Suprapubic skin (tissue), 4 donors: ENCODE results near the gene FCHSD1. TPM values are rescaled to one million over a fixed set of nuclear protein-coding genes. Genes with fewer than 3 reads are reported as not detected.

Source experiments
- DNase-seq, 2 donors: peaks; one replicate each; pipeline ENCODE4 v3.0.0-alpha.2; 2019; ENCODE audit warnings: low spot score in 2 of 2
- H3K27ac ChIP-seq: fragments of 200-600 bp; sonication (generic); one replicate; pipeline ENCODE4 v1.5.1; 2019
- H3K27me3 ChIP-seq: fragments of 200-600 bp; sonication (generic); one replicate; pipeline ENCODE4 v1.5.1; 2019
- H3K36me3 ChIP-seq: fragments of 200-600 bp; sonication (generic); one replicate; pipeline ENCODE4 v1.5.1; 2019
- H3K4me1 ChIP-seq: fragments of 200-600 bp; sonication (generic); one replicate; pipeline ENCODE4 v1.5.1; 2019
- H3K4me3 ChIP-seq: fragments of 200-600 bp; sonication (generic); one replicate; pipeline ENCODE4 v1.5.1; 2019; ENCODE audit warnings: mild to moderate bottlenecking
- H3K9me3 ChIP-seq: fragments of 200-600 bp; sonication (generic); one replicate; pipeline ENCODE4 v1.5.1; 2019
- EP300 ChIP-seq: sonication (generic); formaldehyde crosslinking; IDR thresholded peaks from one replicate; pipeline ENCODE4 v1.6.1; 2017; ENCODE audit warnings: antibody characterized with exemption
- POLR2A ChIP-seq, 2 donors: fragments of 450-650 bp; IDR thresholded peaks; one replicate each; pipeline ENCODE4 v1.6.1; 2017; ENCODE audit warnings: antibody characterized with exemption in 2 of 2, mild to moderate bottlenecking in 2 of 2, moderate library complexity in 2 of 2
- POLR2AphosphoS5 ChIP-seq, 3 donors: sonication (generic); formaldehyde crosslinking; IDR thresholded peaks; one replicate each; pipeline ENCODE4 v1.6.1; 2017; ENCODE audit warnings: antibody characterized with exemption in 3 of 3
- WGBS: methylation state at CpG from one replicate; pipeline ENCODE4 v1.1.5; 2018; 5-methylcytosine and 5-hydroxymethylcytosine counted together
- total RNA-seq, 4 donors: library from RNA; depleted of rRNA; stranded (reverse); fragments of >200 nt; gene quantifications; one replicate each; pipeline ENCODE4 v1.1.0, GENCODE V29; 2016
- TF ChIP-seq, protein P1 (sequence below), 2 donors: fragments of 200-600 bp in 1 of 2; fragments of 450-650 bp in 1 of 2; sonication (generic) in 1 of 2; IDR thresholded peaks; one replicate each; pipeline ENCODE4 v1.5.1; 2016 to 2019; ENCODE audit warnings: antibody characterized with exemption in 2 of 2, mild to moderate bottlenecking in 1 of 2, moderate library complexity in 1 of 2

FCHSD1 gene
- total RNA-seq, 4 donors from 2014 or later, result 40.1 to 117 (median 77.1) TPM

GRCh38 chr5:141628175-141628788, 22.9 kb downstream of the FCHSD1 start:
- H3K27ac ChIP-seq, result no peak overlapping the region
- H3K9me3 ChIP-seq, result no peaks in the 10 kb centered on the region
- peak in 1 of 2 donors; percentile 31 for DNase-seq
- H3K4me1 ChIP-seq, result peaks cover 7% of the 10 kb centered on the region
- WGBS, result 95% methylated on average over 6 of the region's 6 CpGs
- TF ChIP-seq EP300 (no peak), POLR2A (IDR thresholded peaks at IDR 0.05) (no peak), POLR2AphosphoS5 (IDR thresholded peaks at IDR 0.05) (no peak)
- TF ChIP-seq, protein P1, sequence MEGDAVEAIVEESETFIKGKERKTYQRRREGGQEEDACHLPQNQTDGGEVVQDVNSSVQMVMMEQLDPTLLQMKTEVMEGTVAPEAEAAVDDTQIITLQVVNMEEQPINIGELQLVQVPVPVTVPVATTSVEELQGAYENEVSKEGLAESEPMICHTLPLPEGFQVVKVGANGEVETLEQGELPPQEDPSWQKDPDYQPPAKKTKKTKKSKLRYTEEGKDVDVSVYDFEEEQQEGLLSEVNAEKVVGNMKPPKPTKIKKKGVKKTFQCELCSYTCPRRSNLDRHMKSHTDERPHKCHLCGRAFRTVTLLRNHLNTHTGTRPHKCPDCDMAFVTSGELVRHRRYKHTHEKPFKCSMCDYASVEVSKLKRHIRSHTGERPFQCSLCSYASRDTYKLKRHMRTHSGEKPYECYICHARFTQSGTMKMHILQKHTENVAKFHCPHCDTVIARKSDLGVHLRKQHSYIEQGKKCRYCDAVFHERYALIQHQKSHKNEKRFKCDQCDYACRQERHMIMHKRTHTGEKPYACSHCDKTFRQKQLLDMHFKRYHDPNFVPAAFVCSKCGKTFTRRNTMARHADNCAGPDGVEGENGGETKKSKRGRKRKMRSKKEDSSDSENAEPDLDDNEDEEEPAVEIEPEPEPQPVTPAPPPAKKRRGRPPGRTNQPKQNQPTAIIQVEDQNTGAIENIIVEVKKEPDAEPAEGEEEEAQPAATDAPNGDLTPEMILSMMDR (IDR thresholded peaks at IDR 0.05), result no peak
- H3K36me3 ChIP-seq, result peaks cover 67% of the 10 kb centered on the region
- no peak overlapping the region for H3K4me3 ChIP-seq
- no peaks in the 10 kb centered on the region for H3K27me3 ChIP-seq

- WGBS, result 62% methylated on average over 5 of the region's 5 CpGs
- no peak overlapping the region for H3K27ac ChIP-seq
- H3K36me3 ChIP-seq, result peaks cover 65% of the 10 kb centered on the region
- peaks cover 5% of the 10 kb centered on the region for H3K4me1 ChIP-seq
- H3K27me3 ChIP-seq, result no peaks in the 10 kb centered on the region
- no peak for TF ChIP-seq EP300
- no peak for TF ChIP-seq POLR2AphosphoS5 (IDR thresholded peaks at IDR 0.05)
- TF ChIP-seq, protein P1 (IDR thresholded peaks at IDR 0.05), result no peak
- TF ChIP-seq POLR2A (IDR thresholded peaks at IDR 0.05), result no peak
- no peak for DNase-seq
- no peaks in the 10 kb centered on the region for H3K9me3 ChIP-seq
- no peak overlapping the region for H3K4me3 ChIP-seq
Measured at GRCh38 chr5:141623611-141624010, 27.6 kb downstream of the FCHSD1 start.

GRCh38 chr5:141623186-141623585, 28.0 kb downstream of the FCHSD1 start:
- TF ChIP-seq EP300, result no peak
- no peak for TF ChIP-seq POLR2AphosphoS5 (IDR thresholded peaks at IDR 0.05)
- TF ChIP-seq, protein P1 (IDR thresholded peaks at IDR 0.05), result no peak
- no peak for TF ChIP-seq POLR2A (IDR thresholded peaks at IDR 0.05)
- Histone ChIP-seq H3K9me3 (no peaks in the 10 kb centered on the region), H3K36me3 (peaks cover 61% of the 10 kb centered on the region), H3K4me3 (no peak overlapping the region), H3K27me3 (no peaks in the 10 kb centered on the region), H3K4me1 (peaks cover 5% of the 10 kb centered on the region), H3K27ac (no peak overlapping the region)
- no peak for DNase-seq

DNA sequence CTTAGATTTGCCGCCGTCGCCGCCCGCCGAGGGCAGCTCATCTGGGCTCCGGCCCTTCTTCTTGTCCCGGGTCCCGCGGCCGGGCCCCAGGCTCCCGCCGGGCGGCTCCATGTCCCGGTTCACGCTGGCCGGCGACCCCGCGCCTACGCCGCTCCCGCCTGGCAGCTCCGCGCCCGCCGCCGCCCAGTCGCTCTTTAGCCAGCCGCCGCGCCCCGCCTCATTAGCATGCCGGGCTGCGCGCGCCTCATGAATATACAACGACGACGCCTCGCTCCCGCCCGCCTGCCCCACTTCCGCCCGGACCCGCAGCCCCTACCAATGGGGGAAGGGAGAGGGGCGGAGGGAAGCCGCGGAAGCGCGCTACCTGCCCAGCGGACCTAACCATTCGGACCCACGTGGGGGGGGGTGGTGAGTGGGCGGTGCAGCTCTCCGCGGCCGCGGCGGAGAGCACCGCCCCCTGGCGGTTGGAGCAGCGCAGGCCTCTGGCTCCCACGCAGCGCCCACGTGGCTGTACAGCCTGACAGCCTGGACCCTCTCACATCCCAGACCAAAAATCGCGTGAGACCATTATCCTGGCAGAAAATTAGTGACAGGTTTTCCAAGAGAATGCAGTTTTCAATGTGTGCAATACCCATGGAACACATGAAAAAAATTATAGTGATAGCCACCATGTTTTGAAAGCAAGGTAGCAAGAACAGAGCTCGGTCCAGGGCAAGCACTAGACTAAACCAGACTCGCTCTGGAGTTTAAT, 32.2 kb downstream of the FCHSD1 start, which contains the start of gene DIAPH1:
Gene DIAPH1 (minus strand): TSS at position 197 of the 751 bp plus-strand sequence. CDS start 86 bp downstream, at position 111.
- peak within 1 kb of the TSS; percentile 89 for H3K4me3 ChIP-seq
- DNase-seq, result peak; percentile 99
- 1% methylated on average over 32 of the region's 70 CpGs for WGBS
- no peaks in the 10 kb centered on the region for H3K9me3 ChIP-seq
- H3K4me1 ChIP-seq, result peaks cover 27% of the 10 kb centered on the region
- peak within 1 kb of the TSS; percentile 97 for H3K27ac ChIP-seq
- peaks cover 29% of the 10 kb centered on the region for H3K36me3 ChIP-seq
- no peaks in the 10 kb centered on the region for H3K27me3 ChIP-seq
- peak; percentile 37 to 74 for TF ChIP-seq POLR2A (IDR thresholded peaks at IDR 0.05)
- TF ChIP-seq, protein P1 (IDR thresholded peaks at IDR 0.05), result peak; percentile 99
- TF ChIP-seq EP300, result no peak
- TF ChIP-seq POLR2AphosphoS5 (IDR thresholded peaks at IDR 0.05), result peak in 2 of 3 donors; percentile 73 to 81
